ENCODE results near the gene AK9.

DNA sequence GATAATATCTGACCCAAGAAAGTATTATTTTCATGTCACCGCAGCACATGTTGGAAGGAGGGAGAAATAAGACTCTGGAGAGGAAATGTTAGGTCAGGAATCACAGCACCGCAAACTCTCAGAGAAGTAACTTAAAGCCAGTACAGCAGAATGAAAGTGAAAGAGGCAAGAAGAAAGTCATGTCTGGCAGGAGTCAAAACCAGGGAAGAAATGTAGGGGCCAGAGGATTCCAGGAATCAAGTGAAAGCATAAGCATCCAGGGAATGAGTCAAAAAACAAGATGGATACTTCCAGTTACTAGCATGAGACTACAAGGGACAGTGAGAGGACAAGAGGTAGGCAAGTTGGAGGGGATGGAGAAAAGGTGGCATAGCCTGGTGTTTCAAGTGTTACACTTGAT is 80.4 kb downstream of the AK9 start:
- no peak for TF ChIP-seq EP300 (IDR thresholded peaks at IDR 0.05)
- TF ChIP-seq CTCF (IDR thresholded peaks at IDR 0.05): no peak
- TF ChIP-seq POLR2AphosphoS5 (IDR thresholded peaks at IDR 0.05): no peak
